HG02970 (cell line): ENCODE data around the gene CLDN7.

ENCODE experiments used
- ATAC-seq: cut with Tn5 transposase; IDR thresholded peaks from one replicate; pipeline ENCODE4 v1.9.1; 2021; ENCODE audit warnings: mild to moderate bottlenecking, moderate library complexity, moderate number of reproducible peaks; ENCODE audit not compliant: unreplicated experiment, low FRiP score

The CLDN7 gene, protein sequence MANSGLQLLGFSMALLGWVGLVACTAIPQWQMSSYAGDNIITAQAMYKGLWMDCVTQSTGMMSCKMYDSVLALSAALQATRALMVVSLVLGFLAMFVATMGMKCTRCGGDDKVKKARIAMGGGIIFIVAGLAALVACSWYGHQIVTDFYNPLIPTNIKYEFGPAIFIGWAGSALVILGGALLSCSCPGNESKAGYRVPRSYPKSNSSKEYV

DNA sequence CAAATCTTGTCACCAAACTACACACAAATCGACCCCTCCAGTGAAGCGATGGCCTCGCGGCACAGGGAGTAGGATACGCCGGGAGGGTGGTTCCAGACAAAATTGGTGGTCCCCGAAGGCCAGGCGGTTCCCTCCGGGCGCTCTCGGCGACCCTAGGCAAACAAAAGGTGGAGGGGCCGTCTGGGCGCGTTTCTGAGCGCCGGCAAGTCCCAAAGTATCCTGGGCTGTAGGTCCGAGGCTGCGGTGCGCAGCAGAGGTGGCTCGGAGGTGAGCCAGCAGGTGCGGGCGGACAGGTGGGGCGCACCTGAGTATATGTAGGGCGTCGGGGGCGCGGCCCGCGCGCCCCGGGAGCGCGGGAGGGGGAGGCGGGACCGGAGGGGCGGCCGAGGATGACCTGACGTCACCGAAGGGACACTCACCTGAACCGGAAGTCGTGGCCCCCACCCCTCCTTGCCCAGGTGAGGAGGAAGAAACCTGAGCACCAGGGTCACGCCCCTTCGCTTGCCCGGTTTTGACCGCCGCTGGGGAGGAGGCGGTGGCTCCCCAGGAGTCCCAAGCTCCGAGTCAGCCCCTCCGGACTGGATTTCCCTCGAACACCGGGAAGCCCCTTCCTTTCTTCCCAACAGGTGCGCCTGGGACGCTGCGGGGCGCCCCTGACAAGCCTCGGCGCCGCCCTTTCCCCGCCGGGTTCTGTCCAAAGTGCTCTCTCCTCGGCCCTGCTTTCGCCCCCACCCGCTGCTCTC lies at the start of gene CLDN7:
Gene CLDN7 (minus strand): TSS at position 287 of the 743 bp plus-strand sequence. CDS start 435 bp downstream, outside the sequence.
- ATAC-seq: no peak

DNA sequence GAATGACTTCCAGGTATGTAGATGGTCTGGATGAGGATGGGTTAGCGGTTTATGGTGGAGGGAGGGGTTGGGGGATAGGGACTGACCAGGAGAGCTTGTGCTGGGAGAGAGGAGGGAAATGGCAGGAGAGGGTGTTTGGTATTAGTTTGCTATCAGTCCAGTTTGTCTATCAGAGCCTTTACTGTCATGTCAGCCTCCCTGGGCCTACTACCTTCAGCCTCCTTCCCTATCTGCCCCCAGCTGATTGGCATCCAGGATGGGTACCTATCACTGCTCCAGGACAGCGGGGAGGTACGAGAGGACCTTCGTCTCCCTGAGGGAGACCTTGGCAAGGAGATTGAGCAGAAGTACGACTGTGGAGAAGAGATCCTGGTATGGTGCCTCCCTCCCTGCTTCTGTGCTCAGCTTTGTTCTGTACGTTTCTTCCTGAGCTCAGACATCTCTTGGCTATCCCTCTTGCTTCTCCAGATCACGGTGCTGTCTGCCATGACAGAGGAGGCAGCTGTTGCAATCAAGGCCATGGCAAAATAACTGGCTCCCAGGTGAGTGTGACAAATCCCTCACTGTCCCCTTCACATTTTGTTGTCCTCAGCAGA lies 48.9 kb upstream of the CLDN7 start:
- ATAC-seq: no peak

DNA sequence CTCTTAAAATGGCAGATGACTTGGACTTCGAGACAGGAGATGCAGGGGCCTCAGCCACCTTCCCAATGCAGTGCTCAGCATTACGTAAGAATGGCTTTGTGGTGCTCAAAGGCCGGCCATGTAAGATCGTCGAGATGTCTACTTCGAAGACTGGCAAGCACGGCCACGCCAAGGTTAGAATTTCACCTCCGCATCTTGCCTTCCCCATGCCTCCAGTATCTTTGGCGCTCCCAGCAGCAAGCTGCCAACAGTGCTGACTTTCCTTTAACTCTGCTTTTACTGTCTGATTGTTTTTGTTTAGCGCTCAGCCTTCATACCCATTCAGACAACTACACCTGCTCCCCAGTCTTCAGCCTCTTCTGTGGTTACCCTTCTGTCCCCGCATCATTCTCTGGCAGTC lies 47.4 kb upstream of the CLDN7 start:
- no peak for ATAC-seq

DNA sequence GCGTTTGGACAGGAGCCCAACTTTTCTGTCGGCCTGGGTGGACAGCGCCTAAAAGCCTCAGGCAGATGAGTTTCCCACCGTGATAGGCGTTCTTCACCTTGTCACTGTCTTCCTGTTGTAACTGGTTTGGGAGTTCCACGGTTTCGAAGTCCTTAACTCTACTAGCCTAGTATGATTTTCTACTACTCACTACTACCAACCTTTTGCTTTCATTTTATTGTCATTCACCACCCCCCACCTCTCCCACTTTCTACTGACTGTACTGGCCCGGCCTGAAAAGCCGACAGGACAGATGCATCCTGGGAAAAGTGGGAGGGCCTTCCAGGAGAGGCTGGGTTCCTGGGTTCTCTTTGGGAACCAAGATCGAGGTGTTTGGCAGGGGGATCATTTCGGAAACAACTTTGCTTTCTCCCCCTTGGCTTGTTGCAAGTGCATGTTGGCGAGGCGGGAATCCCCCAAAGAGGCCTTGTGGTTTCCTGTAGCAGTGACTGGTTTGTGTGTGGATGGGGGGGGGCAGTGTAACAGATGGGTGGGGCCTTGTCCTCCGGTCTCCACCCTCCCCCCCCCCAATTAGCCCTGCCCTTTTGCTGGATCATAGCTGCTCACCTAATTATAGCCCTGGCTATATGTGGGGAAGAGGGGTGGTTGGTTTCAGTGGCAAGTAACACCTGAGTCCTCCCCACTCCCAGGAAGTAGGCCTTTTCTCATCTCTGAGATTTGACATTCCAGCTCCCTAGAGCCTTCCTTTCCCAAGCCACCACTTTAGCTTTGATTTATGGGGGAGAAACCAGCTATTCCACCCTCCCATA lies 46.6 kb upstream of the CLDN7 start:
- no peak for ATAC-seq

DNA sequence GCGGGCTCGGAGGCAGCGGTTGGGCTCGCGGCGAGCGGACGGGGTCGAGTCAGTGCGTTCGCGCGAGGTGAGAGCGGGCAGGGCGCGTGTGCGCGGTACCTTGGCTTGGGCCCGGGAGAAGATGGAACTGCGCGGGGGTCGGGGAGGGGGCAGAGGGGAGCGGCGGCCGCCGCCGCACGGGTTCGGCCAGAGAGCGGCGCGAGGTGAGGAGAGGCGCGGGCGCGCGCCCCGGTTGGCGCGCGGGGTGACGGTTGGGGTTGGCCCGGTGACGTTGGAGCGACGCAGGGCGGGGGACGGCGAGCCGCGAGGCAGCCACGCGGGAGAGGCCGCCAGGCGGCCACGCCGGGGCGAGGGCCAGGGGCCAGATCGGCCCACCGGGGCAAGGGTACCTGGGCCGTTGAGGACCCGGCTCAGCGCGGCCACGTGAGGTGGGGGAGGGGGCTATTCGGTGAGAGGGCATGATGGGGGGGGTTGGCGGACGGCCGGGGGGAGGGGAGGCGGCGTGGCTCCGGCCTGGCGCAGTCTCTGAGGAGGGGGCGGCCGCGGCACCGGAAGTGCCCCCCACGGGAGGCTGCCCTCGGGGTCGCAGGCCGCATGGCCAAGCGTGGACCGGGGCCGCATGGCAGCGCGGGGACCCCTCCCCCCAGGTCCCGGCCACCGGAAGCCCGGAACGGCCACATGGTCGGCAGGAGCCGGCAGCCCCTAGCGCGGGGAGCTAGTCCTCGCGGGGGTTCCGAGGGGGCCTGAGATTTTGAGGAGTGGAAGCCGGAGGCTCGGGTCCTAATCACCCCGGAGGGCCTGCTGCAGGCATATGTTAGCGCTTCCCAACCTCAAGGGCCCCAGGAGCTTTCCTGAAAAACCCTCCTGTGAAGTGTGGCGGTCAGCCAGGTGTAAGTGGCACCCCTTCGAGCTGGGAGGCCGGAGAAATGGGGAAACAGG lies 45.7 kb upstream of the CLDN7 start:
- ATAC-seq: peak; percentile 1

DNA sequence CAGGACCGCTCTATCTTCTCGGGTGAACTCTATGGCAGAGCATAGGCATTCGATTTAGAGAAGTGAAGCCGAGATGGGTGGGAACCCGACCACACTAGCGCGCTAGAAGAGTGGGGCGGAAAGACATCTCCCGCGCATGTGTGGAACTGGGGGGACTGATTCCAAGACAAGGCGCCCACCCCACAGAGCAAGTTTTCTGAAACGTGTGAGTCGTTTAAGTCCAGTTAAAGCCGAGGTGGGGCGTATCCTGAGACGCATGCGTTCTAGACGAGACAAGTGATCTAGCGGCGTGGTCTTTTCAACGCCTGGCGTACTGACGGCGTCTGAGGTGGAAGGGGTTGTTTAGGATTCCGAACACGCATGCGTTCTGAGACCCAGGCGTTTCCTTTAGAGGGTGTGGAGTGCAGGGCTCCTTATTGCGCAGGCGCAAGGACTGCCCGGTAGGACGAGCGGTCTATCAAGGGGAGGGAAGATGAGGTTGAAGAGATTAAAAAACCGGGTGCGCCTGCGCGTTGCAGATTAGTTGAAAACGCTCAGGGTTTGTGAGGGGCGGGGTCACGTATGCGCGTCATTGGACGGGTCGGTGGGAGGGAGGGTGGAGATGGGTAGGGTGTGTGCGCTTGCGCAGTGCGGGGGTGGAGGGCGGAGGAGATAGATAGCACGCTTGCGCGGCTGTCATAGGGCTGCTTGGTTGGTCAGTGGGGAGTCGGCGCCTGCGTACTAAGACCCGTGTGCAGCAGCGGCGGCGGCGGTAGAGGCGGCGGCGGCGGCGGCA lies 44.8 kb upstream of the CLDN7 start, which contains the start of gene EIF5A:
Gene EIF5A (plus strand): TSS at position 718 of the 775 bp plus-strand sequence. CDS start 2,008 bp downstream, outside the sequence.
- ATAC-seq: peak; percentile 68

DNA sequence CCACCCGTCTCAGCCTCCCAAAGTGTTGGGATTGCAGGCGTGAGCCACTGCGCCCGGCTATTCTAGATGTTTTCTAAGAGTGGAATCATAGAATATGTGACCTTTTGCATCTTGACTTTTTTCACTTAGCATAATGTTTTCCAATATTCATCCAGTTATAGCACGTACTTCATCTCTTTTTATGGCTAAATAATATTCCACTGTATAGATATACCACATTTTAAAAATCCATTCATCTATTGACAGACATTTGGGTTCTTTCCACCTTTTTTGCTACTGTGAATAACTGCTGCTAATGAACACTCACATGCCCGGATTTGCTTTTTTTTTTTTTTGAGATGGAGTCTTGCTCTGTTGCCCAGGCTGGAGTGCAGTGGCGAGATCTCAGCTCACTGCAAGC lies 41.9 kb upstream of the CLDN7 start:
- no peak for ATAC-seq

DNA sequence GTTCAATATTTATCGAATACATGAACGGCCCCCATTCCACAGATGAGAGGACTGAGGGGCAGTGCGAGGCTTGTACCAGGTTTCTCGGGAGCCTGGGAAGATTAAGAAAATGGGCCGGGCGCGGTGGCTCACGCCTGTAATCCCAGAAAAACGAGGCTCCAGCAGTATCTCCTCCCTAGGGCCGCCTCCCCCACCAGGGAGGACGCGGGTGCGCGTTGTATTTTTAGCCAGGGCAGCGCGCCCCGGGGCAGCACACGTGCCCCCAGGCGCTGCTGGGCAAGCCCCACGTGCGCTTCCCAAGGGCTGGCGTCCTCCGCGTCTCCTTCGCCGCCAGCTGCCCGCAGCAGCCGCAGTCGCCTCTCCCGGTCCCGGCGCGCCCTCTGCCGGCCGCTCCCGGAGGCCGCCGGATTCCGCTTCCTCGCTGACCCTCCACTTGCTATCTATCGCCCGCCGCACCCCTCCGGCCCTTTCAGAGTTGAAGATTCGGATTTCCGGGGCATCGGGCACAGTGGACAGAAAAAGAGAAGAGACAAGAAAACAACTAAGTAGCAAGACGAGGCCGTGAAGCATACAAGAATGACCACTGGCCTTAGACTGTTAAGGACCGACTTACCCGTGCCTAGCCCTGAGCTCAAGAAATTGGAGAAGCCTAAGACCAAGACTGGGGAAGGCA lies 34.0 kb upstream of the CLDN7 start:
- ATAC-seq: no peak

DNA sequence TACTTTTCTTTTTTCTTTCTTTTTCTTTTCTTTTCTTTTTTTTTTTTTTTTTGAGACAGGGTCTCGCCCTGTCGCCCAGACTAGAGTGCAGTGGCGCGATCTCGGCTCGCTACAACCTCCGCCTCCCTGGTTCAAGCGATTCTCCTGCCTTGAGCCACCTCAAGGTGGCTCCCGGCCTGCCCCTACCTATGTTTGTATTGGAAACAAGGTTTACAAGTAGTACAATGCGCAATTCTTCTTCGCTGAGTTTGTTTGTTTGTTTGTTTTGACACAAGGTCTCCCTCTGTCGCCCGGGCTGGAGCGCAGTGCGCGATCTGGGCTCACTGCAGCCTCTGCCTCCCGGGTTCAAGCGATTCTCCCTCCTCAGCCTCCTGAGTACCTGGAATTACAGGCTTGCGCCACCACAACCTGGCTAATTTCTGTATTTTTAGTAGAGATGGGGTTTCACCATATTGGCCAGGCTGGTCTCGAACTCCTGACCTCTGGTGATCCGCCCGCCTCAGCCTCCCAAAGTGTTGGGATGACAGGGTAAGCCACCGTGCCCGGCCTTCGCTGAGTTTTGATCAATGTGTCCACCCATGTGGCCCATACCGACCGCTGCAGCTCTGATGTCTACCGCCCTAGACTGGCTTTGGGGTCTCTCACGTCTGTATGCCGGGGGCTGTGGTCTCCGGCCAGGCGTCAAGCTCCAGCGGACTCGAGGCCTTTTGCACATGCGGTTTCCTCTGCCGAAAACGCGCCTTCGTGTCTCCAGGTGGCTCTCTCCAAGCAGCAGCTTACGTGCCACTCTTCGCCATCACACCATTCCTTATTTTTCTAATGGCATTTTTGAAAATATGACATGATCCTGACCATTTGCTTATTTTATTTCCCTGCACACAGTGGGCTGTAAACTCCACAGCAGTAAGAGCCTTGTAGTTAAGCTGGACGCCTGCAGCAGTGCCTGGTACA lies 33.2 kb upstream of the CLDN7 start:
- ATAC-seq: no peak

DNA sequence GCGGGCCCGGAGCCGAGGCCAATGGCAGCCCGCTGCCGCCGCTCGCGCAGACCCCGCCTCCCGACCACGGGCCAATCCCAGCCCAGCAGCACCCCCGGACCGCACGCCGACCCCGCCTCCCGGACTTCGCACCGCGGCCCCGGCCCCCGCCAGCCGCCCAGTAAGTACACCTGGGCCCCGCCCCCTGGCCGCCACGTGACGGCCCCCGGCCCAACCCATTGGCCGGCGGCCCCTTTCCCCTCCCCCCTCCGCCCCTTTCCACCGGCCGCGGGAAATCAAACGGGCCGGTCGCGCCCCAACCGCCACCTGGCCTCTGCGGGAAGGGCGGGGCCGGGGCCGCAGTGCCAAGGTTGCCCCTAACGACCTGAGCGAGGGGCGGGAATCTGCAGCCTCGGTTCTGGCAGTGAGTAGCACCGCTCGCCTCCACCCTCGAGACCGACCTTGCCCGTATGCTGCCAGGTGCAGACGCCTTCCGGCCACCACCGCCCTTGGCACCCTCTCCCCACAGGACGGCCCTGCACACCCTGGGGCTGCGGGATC lies 32.4 kb upstream of the CLDN7 start, which contains the start of gene YBX2:
Gene YBX2 (minus strand): TSS at position 26 of the 540 bp plus-strand sequence. CDS start 139 bp downstream, outside the sequence.
- ATAC-seq: no peak

DNA sequence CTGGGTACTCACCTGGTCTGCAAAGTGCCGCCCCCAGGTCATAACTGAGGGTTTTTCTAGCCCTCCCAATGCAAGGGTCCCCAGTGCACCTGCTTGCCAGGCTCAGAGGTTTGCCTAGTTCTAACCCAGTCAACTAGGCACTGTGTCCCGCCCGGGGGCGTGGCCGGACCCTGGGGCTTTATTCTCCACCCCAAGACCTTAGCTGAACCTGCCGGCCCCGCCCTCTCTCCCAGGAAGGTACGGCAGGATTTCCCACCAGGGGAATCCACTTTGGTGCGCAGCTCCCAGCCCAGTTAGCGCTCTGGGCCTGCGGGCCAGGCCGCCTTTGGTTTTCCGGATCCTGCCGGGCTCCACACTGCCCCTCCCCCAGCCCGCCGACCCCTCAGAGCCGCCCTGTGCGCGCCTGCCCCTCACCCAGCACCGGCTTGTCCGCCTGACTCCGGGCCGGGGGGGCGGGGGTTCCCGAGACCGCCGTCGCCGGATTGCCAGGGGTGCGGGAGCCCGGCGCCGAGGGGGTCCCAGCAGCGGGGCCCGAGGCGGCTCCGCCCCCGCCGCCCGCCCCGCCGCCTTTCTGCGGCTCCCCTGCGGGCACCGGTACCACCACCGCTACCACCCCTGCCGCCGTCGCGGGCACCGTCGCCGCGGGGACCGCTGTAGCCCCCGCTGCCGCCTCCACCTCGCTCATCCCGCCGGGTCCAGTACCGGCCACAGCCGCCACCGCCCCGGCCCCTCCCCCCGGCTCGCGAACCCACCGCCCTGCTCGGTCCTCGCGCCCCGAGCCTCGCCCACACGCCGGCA lies 31.7 kb upstream of the CLDN7 start:
- ATAC-seq: no peak

DNA sequence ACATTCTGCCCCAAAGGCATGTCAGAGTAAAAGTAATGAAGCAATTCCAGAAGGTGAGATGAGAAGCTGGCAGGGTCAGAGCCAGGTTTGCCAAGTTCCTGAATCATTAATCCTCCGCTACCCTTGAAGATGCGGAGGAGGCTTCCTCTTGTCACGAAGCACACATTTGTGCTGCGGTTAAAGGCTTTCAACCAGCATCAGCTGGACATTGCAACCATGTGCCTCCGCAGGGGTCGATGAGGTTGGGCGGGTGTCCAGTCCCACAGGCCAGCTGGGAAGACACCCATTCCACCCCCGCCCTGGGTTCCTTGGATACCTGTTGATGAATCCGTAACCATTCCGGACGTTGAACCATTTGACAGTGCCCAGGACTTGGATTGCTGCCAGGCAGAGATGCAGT lies 30.9 kb upstream of the CLDN7 start:
- ATAC-seq: no peak

DNA sequence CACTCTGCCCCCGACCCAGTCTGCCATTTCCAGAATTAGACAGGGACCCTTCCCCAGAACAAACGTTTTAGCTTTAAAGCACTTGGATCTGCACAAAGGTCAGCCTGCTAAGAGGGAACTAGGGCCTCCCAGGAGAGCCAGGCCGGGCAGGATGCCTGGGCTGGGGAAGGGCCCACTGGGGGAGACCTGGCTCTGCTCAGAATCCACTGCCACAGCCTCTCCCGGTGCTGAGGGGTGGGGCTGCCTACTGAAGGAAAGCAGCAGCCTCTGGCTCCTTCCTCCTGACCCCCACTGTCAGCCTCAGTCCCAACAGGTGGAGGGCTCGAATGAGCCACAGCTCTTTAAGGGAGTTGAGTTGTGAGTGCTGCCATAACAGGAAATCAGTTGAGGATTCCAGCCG lies 30.5 kb upstream of the CLDN7 start:
- ATAC-seq: no peak

DNA sequence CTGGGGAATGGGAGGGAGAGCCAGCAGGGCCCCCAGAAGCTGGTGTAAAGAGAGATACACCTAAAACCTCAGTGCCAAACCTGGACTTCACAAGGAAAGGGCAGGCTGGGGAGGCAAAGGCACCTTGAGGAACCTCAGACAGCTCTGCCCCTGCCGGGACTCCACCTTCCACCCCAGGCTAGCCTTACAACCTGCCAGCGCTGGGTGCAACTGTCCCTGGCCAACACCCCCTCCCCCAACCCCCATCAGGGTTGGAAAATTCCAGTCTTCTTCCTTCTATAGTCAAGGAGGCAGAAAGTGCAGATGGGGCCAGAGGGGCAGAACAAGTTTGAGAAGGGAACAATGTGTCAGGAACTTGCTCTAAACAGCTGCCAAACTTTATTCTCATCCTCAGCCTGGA lies 29.9 kb upstream of the CLDN7 start:
- ATAC-seq: no peak

DNA sequence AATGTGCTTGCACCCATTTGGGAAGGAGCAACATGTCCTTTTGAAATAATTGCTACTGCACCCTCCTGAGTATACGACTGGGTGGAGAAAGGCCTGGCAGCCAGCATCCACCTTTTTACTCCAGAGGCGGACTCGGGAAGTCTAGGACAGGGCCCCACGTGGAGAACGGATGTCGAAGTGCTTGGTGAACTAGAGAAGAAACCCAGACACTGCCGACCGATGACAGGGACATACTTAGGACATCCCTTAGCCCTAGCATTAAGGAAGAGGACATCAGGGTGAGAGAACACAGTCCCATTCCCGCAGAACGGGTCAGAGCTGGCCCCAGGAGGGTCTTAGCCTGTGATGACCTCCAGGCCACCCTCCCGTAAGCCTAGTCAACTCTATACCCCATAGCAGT lies 28.4 kb upstream of the CLDN7 start:
- no peak for ATAC-seq

DNA sequence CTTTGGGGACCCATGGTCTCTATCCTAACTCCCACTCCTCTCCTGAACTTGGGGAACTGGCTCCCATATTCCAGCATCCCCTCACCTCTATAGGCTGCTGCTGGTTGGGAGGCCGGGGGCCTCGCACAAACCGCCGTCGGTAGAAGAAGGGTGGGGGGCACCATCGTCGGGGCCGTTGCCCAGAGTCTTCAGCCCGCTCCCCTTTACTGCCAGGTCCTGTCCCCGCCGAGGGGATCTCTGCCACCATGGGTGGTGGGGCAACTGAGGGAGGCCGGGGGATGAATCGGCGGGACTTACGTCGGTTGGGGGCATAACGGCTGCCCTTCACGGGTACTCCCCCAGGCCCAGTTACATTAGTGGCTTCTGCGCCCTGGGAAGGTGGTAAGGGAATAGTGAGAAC lies 27.9 kb upstream of the CLDN7 start:
- no peak for ATAC-seq
